Peyer's patch (tissue), 4 donors: Measurements from ENCODE around the gene TIPIN.

Experiments
- POLR2A ChIP-seq, 2 donors: fragments of 450-650 bp; IDR thresholded peaks; one replicate each; pipeline ENCODE4 v1.5.1; 2017; ENCODE audit warnings: antibody characterized with exemption in 2 of 2, mild to moderate bottlenecking in 2 of 2, moderate library complexity in 2 of 2
- TF ChIP-seq, protein P1 (sequence below), 6 experiments: fragments of 450-650 bp in 4 of 6; fragments of 200-600 bp in 2 of 6; sonication (generic) in 1 of 6; IDR thresholded peaks; one replicate each; pipeline ENCODE4 v1.5.1; 2017 to 2019; ENCODE audit warnings: antibody characterized with exemption in 6 of 6, mild to moderate bottlenecking in 3 of 6, moderate library complexity in 1 of 6

DNA sequence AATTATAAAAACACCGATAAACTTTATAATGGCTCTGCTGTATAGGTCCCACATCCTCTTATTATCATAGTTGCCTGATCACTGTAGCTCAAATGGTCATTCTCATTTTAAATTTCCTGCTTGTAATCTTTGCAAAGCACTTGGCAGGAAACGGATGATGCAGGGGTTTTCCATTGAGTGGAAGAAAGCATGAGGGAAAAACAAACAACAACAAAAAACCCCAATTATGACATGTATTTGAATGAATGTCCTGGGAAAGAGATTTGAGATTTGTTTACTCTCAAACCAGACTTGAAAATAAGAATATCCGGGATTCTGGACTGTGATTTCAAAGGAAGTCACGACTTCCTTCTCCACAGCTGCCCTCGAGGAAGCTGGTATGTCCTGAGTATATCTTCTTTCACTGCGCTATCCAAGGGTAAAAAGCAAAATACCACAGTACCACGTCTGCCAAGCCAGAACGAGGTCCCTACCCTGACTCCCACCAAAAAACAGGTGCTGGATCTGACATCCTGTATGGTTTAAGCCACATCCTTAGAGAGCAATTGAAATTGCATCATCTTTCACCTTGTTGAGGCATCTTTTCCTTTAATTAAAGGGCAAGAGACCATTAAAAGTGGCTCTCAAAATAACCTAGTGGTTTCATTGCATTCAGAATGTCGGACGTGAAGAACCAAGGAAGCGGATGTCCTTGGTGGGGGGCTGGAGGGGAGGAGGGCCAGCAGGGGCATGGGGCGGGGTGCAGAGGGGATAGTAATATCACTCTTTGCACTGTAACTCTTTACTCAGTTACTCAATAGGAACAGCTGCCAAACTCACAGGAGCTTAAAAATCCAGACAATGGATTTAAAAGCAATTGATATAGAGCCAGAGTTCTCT lies 13.5 kb upstream of the TIPIN start:
- TF ChIP-seq, protein P1, sequence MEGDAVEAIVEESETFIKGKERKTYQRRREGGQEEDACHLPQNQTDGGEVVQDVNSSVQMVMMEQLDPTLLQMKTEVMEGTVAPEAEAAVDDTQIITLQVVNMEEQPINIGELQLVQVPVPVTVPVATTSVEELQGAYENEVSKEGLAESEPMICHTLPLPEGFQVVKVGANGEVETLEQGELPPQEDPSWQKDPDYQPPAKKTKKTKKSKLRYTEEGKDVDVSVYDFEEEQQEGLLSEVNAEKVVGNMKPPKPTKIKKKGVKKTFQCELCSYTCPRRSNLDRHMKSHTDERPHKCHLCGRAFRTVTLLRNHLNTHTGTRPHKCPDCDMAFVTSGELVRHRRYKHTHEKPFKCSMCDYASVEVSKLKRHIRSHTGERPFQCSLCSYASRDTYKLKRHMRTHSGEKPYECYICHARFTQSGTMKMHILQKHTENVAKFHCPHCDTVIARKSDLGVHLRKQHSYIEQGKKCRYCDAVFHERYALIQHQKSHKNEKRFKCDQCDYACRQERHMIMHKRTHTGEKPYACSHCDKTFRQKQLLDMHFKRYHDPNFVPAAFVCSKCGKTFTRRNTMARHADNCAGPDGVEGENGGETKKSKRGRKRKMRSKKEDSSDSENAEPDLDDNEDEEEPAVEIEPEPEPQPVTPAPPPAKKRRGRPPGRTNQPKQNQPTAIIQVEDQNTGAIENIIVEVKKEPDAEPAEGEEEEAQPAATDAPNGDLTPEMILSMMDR (IDR thresholded peaks at IDR 0.05), result no peak
- TF ChIP-seq POLR2A (IDR thresholded peaks at IDR 0.05), result no peak
